ENCODE measurements around the gene FAAP100.
"Not testable (repeated sequence)": the region's sequence is repeated elsewhere in the genome, so short reads cannot be mapped to it uniquely, and the experiment has no call there.

Gene FAAP100

GRCh38 chr17:81536299-81537290 is 15.6 kb downstream of the FAAP100 start:
- ATAC-seq: peak in 1 of 2 donors; percentile 23

GRCh38 chr17:81535480-81536298 is 16.5 kb downstream of the FAAP100 start:
- no peak for ATAC-seq

- ATAC-seq: no peak
Measured at GRCh38 chr17:81535007-81535328, 17.2 kb downstream of the FAAP100 start.

- no peak for ATAC-seq
Measured at GRCh38 chr17:81534157-81535006, 17.8 kb downstream of the FAAP100 start.

- no peak for ATAC-seq
Measured at GRCh38 chr17:81533339-81534141, 18.6 kb downstream of the FAAP100 start.

- no peak for ATAC-seq
Measured at GRCh38 chr17:81532490-81533287, 19.5 kb downstream of the FAAP100 start.

GRCh38 chr17:81531998-81532404 is 20.2 kb downstream of the FAAP100 start:
- ATAC-seq: not testable (repeated sequence)

- ATAC-seq: not testable (repeated sequence)
Measured at GRCh38 chr17:81531013-81531412, 21.1 kb downstream of the FAAP100 start.

- no peak for ATAC-seq
Measured at GRCh38 chr17:81529437-81529803, 22.7 kb downstream of the FAAP100 start.

- no peak for ATAC-seq
Measured at GRCh38 chr17:81528651-81529436, 23.3 kb downstream of the FAAP100 start.

- no peak for ATAC-seq
Measured at GRCh38 chr17:81528384-81528650, 23.8 kb downstream of the FAAP100 start.

GRCh38 chr17:81527591-81528383 is 24.4 kb downstream of the FAAP100 start, which contains the start of gene FSCN2:
Gene FSCN2, plus strand, starts transcription at chr17:81528377. Its CDS starts 155 bp downstream, at chr17:81528532.
- ATAC-seq: no peak

GRCh38 chr17:81526662-81527571 is 25.2 kb downstream of the FAAP100 start:
- no peak for ATAC-seq

- no peak for ATAC-seq
Measured at GRCh38 chr17:81524865-81525159, 27.3 kb downstream of the FAAP100 start.

- no peak for ATAC-seq
Measured at GRCh38 chr17:81524039-81524864, 27.9 kb downstream of the FAAP100 start.

- ATAC-seq: no peak
Measured at GRCh38 chr17:81523402-81524038, 28.6 kb downstream of the FAAP100 start.

Measured in activated CD4-positive, CD25-positive, alpha-beta regulatory T cell treated with anti-CD3 and anti-CD28 coated beads, Interleukin-2, amount 50 U/mL, for 24 hours (primary cell).